ENCODE data around the gene SUPT3H.
A peak's percentile ranks its signal among the peaks of the same experiment; 100 is the strongest.

Gene SUPT3H

DNA sequence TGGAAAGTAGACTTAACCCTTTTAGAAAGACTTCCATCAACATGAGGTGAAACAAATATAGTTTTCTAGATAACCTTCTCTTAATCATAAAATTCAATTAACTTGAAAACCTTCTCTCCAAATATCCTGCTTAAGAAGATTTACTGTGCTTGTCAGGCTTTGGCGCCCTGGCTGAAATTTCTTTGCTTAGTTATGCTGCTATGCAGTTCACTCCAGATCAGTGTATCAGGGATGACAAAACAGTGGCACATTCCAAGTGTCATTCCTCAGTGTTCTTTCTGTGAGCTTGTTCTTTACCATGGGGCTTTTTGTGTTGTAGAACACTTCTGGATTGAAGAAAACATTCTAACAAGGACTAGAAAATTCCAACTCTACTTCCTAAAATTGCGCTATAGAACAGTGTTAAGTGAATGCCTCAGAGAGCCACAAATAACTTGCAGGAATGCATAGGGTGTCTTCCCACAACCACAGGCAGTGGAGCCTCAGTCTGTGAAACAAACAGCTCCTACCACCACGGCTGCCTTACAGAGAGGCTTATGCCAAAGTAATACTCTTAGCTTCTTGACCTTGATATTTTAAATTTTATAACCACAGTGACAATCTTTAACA is 546.6 kb downstream of the SUPT3H start:
- Histone ChIP-seq H3K36me3 (ENCODE audit: control insufficient read depth in 4 of 4, insufficient read depth in 4 of 4, low read length in 3 of 4) (no peaks in the 10 kb centered on the region), H3K27ac (ENCODE audit: insufficient read depth in 1 of 2, low read depth in 1 of 2, low read length in 2 of 2, poor library complexity in 1 of 2, severe bottlenecking in 2 of 2) (no peak overlapping the region), H3K4me1 (ENCODE audit: control extremely low read depth in 1 of 4, control insufficient read depth in 4 of 4, insufficient read depth in 4 of 4, low read length in 3 of 4) (peaks cover 3 to 18% (median 14%) of the 10 kb centered on the region in 4 experiments), H3K9me3 (ENCODE audit: control extremely low read depth in 1 of 5, control insufficient read depth in 4 of 5, insufficient read depth in 2 of 5, low read depth in 1 of 5, low read length in 4 of 5) (no peaks in the 10 kb centered on the region), H3K27me3 (replicated peaks in 2 of 5; ENCODE audit: control insufficient read depth in 4 of 5, insufficient read depth in 5 of 5, low read length in 4 of 5) (no peaks in the 10 kb centered on the region), H3K4me3 (ENCODE audit: control insufficient read depth in 1 of 7, extremely low read depth in 1 of 7, insufficient read depth in 4 of 7, low read depth in 2 of 7, low read length in 6 of 7) (no peak overlapping the region)
- ChIA-PET POLR2A (no interaction called here), CTCF (interaction anchor here (0.8 kb wide), 1 partner anchor 11 kb away, joined by 3 read pairs; no protein-coding TSS in a partner anchor)
- no peak for DNase-seq
- 80% methylated on average over 2 of the region's 3 CpGs for WGBS (ENCODE audit: insufficient coverage)

GRCh38 chr6:44829836-44830235 is 547.9 kb downstream of the SUPT3H start:
- Histone ChIP-seq H3K27ac (ENCODE audit: insufficient read depth in 1 of 2, low read depth in 1 of 2, low read length in 2 of 2, poor library complexity in 1 of 2, severe bottlenecking in 2 of 2) (no peak overlapping the region), H3K36me3 (ENCODE audit: control insufficient read depth in 4 of 4, insufficient read depth in 4 of 4, low read length in 3 of 4) (no peaks in the 10 kb centered on the region), H3K4me1 (ENCODE audit: control extremely low read depth in 1 of 4, control insufficient read depth in 4 of 4, insufficient read depth in 4 of 4, low read length in 3 of 4) (peaks cover 3 to 18% (median 14%) of the 10 kb centered on the region in 4 experiments), H3K9me3 (ENCODE audit: control extremely low read depth in 1 of 5, control insufficient read depth in 4 of 5, insufficient read depth in 2 of 5, low read depth in 1 of 5, low read length in 4 of 5) (no peaks in the 10 kb centered on the region), H3K4me3 (ENCODE audit: control insufficient read depth in 1 of 7, extremely low read depth in 1 of 7, insufficient read depth in 4 of 7, low read depth in 2 of 7, low read length in 6 of 7) (no peak overlapping the region), H3K27me3 (replicated peaks in 2 of 5; ENCODE audit: control insufficient read depth in 4 of 5, insufficient read depth in 5 of 5, low read length in 4 of 5) (no peaks in the 10 kb centered on the region)
- ChIA-PET CTCF (no interaction called here), POLR2A (no interaction called here)
- peak; percentile 4 to 76 (median 66) for DNase-seq
- 0% methylated on average over 1 of the region's 2 CpGs for WGBS (ENCODE audit: insufficient coverage)

DNA sequence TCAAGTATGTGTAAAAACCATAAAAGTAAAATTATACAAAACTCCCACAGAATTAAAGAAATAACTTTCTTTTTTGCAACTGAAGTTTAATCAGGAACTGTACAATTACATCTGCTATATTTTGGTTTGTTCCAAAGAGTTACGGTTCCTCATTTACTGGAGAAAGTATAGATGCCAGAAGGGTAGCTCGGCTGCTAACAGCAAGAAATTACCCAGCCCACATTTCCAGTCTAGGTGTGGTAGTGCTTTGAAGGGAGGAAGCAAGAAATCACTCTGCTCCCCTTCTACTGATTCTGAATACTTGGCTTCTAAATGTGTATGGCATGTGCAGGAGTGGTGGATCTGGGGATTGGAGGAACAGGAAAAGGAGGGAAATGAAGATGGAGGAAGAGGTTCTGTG is 549.0 kb downstream of the SUPT3H start:
- peak; percentile 7 to 81 (median 67) for DNase-seq
- CTCF ChIA-PET = no interaction called here
- Histone ChIP-seq H3K4me3 (ENCODE audit: control insufficient read depth in 1 of 7, extremely low read depth in 1 of 7, insufficient read depth in 4 of 7, low read depth in 2 of 7, low read length in 6 of 7) (no peak overlapping the region), H3K9me3 (ENCODE audit: control extremely low read depth in 1 of 5, control insufficient read depth in 4 of 5, insufficient read depth in 2 of 5, low read depth in 1 of 5, low read length in 4 of 5) (no peaks in the 10 kb centered on the region), H3K4me1 (ENCODE audit: control extremely low read depth in 1 of 4, control insufficient read depth in 4 of 4, insufficient read depth in 4 of 4, low read length in 3 of 4) (peaks cover 3 to 18% (median 14%) of the 10 kb centered on the region in 4 experiments), H3K27me3 (replicated peaks in 2 of 5; ENCODE audit: control insufficient read depth in 4 of 5, insufficient read depth in 5 of 5, low read length in 4 of 5) (no peaks in the 10 kb centered on the region), H3K36me3 (ENCODE audit: control insufficient read depth in 4 of 4, insufficient read depth in 4 of 4, low read length in 3 of 4) (no peaks in the 10 kb centered on the region), H3K27ac (ENCODE audit: insufficient read depth in 1 of 2, low read depth in 1 of 2, low read length in 2 of 2, poor library complexity in 1 of 2, severe bottlenecking in 2 of 2) (no peak overlapping the region)
- POLR2A ChIA-PET = no interaction called here
- no CpG with 5 or more reads among the region's 2 CpGs for WGBS (ENCODE audit: insufficient coverage)

DNA sequence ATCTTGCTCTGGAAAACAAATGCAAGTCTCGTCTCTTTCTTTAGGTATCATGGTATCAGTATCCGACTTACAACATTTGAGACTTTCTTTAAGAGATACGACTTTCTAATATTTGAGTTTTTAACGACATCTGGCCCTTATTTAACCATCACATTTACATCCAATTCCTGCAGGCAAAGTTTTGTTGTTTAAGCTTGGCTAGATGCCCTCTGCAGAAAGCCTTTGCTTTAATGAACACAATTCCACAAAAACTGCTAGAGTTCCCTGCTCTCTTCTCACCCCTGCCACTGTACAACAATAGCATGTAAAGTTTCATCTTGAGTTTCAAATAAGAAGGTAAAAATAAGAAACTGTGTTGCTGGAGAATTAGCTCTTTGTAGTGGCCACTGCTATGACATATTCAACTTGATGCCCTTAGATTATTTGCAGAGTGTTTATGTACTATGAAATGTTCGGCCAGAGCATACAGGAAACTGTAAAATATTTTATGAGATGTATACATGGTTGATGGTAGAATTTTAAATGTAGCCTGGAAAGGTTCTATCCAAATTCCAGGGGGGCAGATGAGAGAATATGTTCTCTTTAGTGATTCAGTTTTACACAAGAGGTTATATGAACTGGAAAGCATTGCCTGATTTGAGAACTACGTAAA is 551.6 kb downstream of the SUPT3H start:
- H3K27ac ChIP-seq (ENCODE audit: insufficient read depth in 1 of 2, low read depth in 1 of 2, low read length in 2 of 2, poor library complexity in 1 of 2, severe bottlenecking in 2 of 2) = no peak overlapping the region
- no peaks in the 10 kb centered on the region for H3K9me3 ChIP-seq (ENCODE audit: control extremely low read depth in 1 of 5, control insufficient read depth in 4 of 5, insufficient read depth in 2 of 5, low read depth in 1 of 5, low read length in 4 of 5)
- no peak for DNase-seq
- peaks cover 3 to 18% (median 14%) of the 10 kb centered on the region in 4 experiments for H3K4me1 ChIP-seq (ENCODE audit: control extremely low read depth in 1 of 4, control insufficient read depth in 4 of 4, insufficient read depth in 4 of 4, low read length in 3 of 4)
- 98% methylated on average over 5 of the region's 6 CpGs for WGBS (ENCODE audit: insufficient coverage)
- POLR2A ChIA-PET = no interaction called here
- CTCF ChIA-PET = interaction anchor here (1.1 kb wide), 1 partner anchor 18 kb away, joined by 4 read pairs; no protein-coding TSS in a partner anchor
- no peaks in the 10 kb centered on the region for H3K36me3 ChIP-seq (ENCODE audit: control insufficient read depth in 4 of 4, insufficient read depth in 4 of 4, low read length in 3 of 4)
- no peaks in the 10 kb centered on the region for H3K27me3 ChIP-seq (replicated peaks in 2 of 5; ENCODE audit: control insufficient read depth in 4 of 5, insufficient read depth in 5 of 5, low read length in 4 of 5)
- no peak overlapping the region for H3K4me3 ChIP-seq (ENCODE audit: control insufficient read depth in 1 of 7, extremely low read depth in 1 of 7, insufficient read depth in 4 of 7, low read depth in 2 of 7, low read length in 6 of 7)

- no peaks in the 10 kb centered on the region for H3K36me3 ChIP-seq (ENCODE audit: control insufficient read depth in 4 of 4, insufficient read depth in 4 of 4, low read length in 3 of 4)
- H3K4me1 ChIP-seq (ENCODE audit: control extremely low read depth in 1 of 4, control insufficient read depth in 4 of 4, insufficient read depth in 4 of 4, low read length in 3 of 4) = peaks cover 3 to 18% (median 13%) of the 10 kb centered on the region in 4 experiments
- H3K27ac ChIP-seq (ENCODE audit: insufficient read depth in 1 of 2, low read depth in 1 of 2, low read length in 2 of 2, poor library complexity in 1 of 2, severe bottlenecking in 2 of 2) = no peak overlapping the region
- H3K4me3 ChIP-seq (ENCODE audit: control insufficient read depth in 1 of 7, extremely low read depth in 1 of 7, insufficient read depth in 4 of 7, low read depth in 2 of 7, low read length in 6 of 7) = no peak overlapping the region
- WGBS (ENCODE audit: insufficient coverage) = 100% methylated on average over 1 of the region's 2 CpGs
- no peak for DNase-seq
- H3K27me3 ChIP-seq (replicated peaks in 2 of 5; ENCODE audit: control insufficient read depth in 4 of 5, insufficient read depth in 5 of 5, low read length in 4 of 5) = no peaks in the 10 kb centered on the region
- CTCF ChIA-PET = interaction anchor here (1.1 kb wide), 1 partner anchor 17 kb away, joined by 4 read pairs; no protein-coding TSS in a partner anchor
- no peaks in the 10 kb centered on the region for H3K9me3 ChIP-seq (ENCODE audit: control extremely low read depth in 1 of 5, control insufficient read depth in 4 of 5, insufficient read depth in 2 of 5, low read depth in 1 of 5, low read length in 4 of 5)
- POLR2A ChIA-PET = no interaction called here
Observed at GRCh38 chr6:44825273-44825672, 552.5 kb downstream of the SUPT3H start.

- H3K27ac ChIP-seq (ENCODE audit: insufficient read depth in 1 of 2, low read depth in 1 of 2, low read length in 2 of 2, poor library complexity in 1 of 2, severe bottlenecking in 2 of 2) = no peak overlapping the region
- no peaks in the 10 kb centered on the region for H3K27me3 ChIP-seq (replicated peaks in 2 of 5; ENCODE audit: control insufficient read depth in 4 of 5, insufficient read depth in 5 of 5, low read length in 4 of 5)
- ChIA-PET POLR2A (no interaction called here), CTCF (interaction anchor here (1.5 kb wide), 1 partner anchor 307 kb away, joined by 3 read pairs; no protein-coding TSS in a partner anchor)
- DNase-seq = no peak
- H3K4me3 ChIP-seq (ENCODE audit: control insufficient read depth in 1 of 7, extremely low read depth in 1 of 7, insufficient read depth in 4 of 7, low read depth in 2 of 7, low read length in 6 of 7) = no peak overlapping the region
- peaks cover 2 to 14% (median 9%) of the 10 kb centered on the region in 4 experiments for H3K4me1 ChIP-seq (ENCODE audit: control extremely low read depth in 1 of 4, control insufficient read depth in 4 of 4, insufficient read depth in 4 of 4, low read length in 3 of 4)
- no peaks in the 10 kb centered on the region for H3K9me3 ChIP-seq (ENCODE audit: control extremely low read depth in 1 of 5, control insufficient read depth in 4 of 5, insufficient read depth in 2 of 5, low read depth in 1 of 5, low read length in 4 of 5)
- no peaks in the 10 kb centered on the region for H3K36me3 ChIP-seq (ENCODE audit: control insufficient read depth in 4 of 4, insufficient read depth in 4 of 4, low read length in 3 of 4)
Observed at GRCh38 chr6:44824567-44824966, 553.2 kb downstream of the SUPT3H start.

DNA sequence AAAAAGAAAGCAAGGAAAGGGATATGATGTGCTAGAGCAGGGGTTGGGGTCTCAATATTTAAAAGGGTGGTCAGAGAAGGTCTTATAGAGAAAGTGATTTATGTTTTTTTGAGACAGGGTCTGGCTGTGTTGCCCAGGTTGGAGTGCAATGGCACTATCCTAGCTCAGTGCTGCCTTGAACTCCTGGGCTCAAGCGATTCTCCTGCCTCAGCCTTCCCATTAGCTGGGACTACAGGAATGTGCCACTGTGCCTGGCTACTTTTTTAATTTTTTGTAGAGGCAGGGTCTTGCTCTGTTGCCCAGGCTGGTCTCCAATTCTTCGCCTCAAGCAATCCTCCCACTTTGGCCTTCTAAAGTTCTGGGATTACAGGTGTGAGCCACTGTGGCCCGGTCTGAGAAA is 557.0 kb downstream of the SUPT3H start:
- peaks cover 0 to 2% (median 0%) of the 10 kb centered on the region in 4 experiments for H3K36me3 ChIP-seq (ENCODE audit: control insufficient read depth in 4 of 4, insufficient read depth in 4 of 4, low read length in 3 of 4)
- WGBS (ENCODE audit: insufficient coverage) = 100% methylated on average over 2 of the region's 3 CpGs
- H3K9me3 ChIP-seq (ENCODE audit: control extremely low read depth in 1 of 5, control insufficient read depth in 4 of 5, insufficient read depth in 2 of 5, low read depth in 1 of 5, low read length in 4 of 5) = peaks cover 0 to 10% (median 0%) of the 10 kb centered on the region in 5 experiments
- H3K27me3 ChIP-seq (replicated peaks in 2 of 5; ENCODE audit: control insufficient read depth in 4 of 5, insufficient read depth in 5 of 5, low read length in 4 of 5) = no peaks in the 10 kb centered on the region
- no peak overlapping the region for H3K4me3 ChIP-seq (ENCODE audit: control insufficient read depth in 1 of 7, extremely low read depth in 1 of 7, insufficient read depth in 4 of 7, low read depth in 2 of 7, low read length in 6 of 7)
- DNase-seq = no peak
- ChIA-PET CTCF (interaction anchor here (1.1 to 1.5 kb wide), 2 partner anchors 10 to 88 kb away, joined by 3 read pairs; no protein-coding TSS in a partner anchor), POLR2A (no interaction called here)
- H3K27ac ChIP-seq (ENCODE audit: insufficient read depth in 1 of 2, low read depth in 1 of 2, low read length in 2 of 2, poor library complexity in 1 of 2, severe bottlenecking in 2 of 2) = no peak overlapping the region
- no peaks in the 10 kb centered on the region for H3K4me1 ChIP-seq (ENCODE audit: control extremely low read depth in 1 of 4, control insufficient read depth in 4 of 4, insufficient read depth in 4 of 4, low read length in 3 of 4)

All from common myeloid progenitor, CD34-positive (primary cell).